Esophagus muscularis mucosa (tissue), 4 donors: ENCODE data around the gene WFDC1. TPM values are rescaled to one million over a fixed set of nuclear protein-coding genes. Genes with fewer than 3 reads are reported as not detected.
A peak's percentile ranks its signal among the peaks of the same experiment; 100 is the strongest.

Source experiments
- DNase-seq: peaks from one replicate; pipeline ENCODE4 v3.0.0-alpha.2; 2017; ENCODE audit errors: extremely low spot score
- H3K27ac ChIP-seq, 4 donors: fragments of 200-600 bp; sonication (generic); replicated peaks in 1 of 4; 1 replicate in 3 of 4; 2 replicates in 1 of 4; pipeline ENCODE4 v1.5.1; 2016 to 2019; ENCODE audit warnings: mild to moderate bottlenecking in 1 of 4
- H3K27me3 ChIP-seq, 4 donors: fragments of 200-600 bp; sonication (generic); one replicate each; pipeline versions ENCODE4 v1.5.1 to v1.6.0; 2016 to 2019
- H3K36me3 ChIP-seq, 4 donors: fragments of 200-600 bp; sonication (generic); one replicate each; pipeline ENCODE4 v1.5.1; 2016 to 2019
- H3K4me1 ChIP-seq, 4 donors: fragments of 200-600 bp; sonication (generic); one replicate each; pipeline ENCODE4 v1.5.1; 2016 to 2019
- H3K4me3 ChIP-seq, 4 donors: fragments of 200-600 bp; sonication (generic); 1 replicate in 2 of 4; 2 replicates in 2 of 4; pipeline ENCODE4 v1.5.1; 2016 to 2019; ENCODE audit warnings: mild to moderate bottlenecking in 4 of 4, moderate library complexity in 1 of 4
- H3K9me3 ChIP-seq, 4 donors: fragments of 200-600 bp; sonication (generic); 1 replicate in 3 of 4; 2 replicates in 1 of 4; pipeline ENCODE4 v1.5.1; 2016 to 2019
- CTCF ChIP-seq, 3 experiments: fragments of 200-600 bp in 2 of 3; fragments of 450-650 bp in 1 of 3; sonication (generic) in 2 of 3; IDR thresholded peaks; one replicate each; pipeline ENCODE4 v1.5.1; 2017 to 2019; ENCODE audit warnings: antibody characterized with exemption in 3 of 3, mild to moderate bottlenecking in 2 of 3, moderate library complexity in 1 of 3
- EP300 ChIP-seq: sonication (generic); formaldehyde crosslinking; IDR thresholded peaks from one replicate; pipeline ENCODE4 v1.6.1; 2017; ENCODE audit warnings: antibody characterized with exemption
- POLR2A ChIP-seq: fragments of 450-650 bp; IDR thresholded peaks from one replicate; pipeline ENCODE4 v1.6.1; 2017; ENCODE audit warnings: antibody characterized with exemption, moderate library complexity, mild to moderate bottlenecking, low read depth
- POLR2AphosphoS5 ChIP-seq, 2 donors: sonication (generic); formaldehyde crosslinking; IDR thresholded peaks; one replicate each; pipeline ENCODE4 v1.6.1; 2017; ENCODE audit warnings: antibody characterized with exemption in 2 of 2
- WGBS: methylation state at CpG from one replicate; pipeline ENCODE4 v1.1.5; 2018; 5-methylcytosine and 5-hydroxymethylcytosine counted together
- intact Hi-C: fragments of 100-400 bp; cut with DNase I; formaldehyde crosslinking; loops from one replicate; pipeline ENCODE4 v1.15.1; 2023
- total RNA-seq, 4 donors: library from RNA; depleted of rRNA; stranded (reverse); fragments of >200 nt; gene quantifications; one replicate each; pipeline versions ENCODE4 v1.1.0 to v1.2.1, GENCODE V29; 2016

The WFDC1 gene
- total RNA-seq, 4 donors from 2014 or later: 4.6 to 29.9 (median 15.6) TPM

- Histone ChIP-seq H3K9me3 (peaks cover 0 to 12% (median 3%) of the 10 kb centered on the region in 4 donors), H3K27ac (no peak overlapping the region), H3K36me3 (no peaks in the 10 kb centered on the region), H3K27me3 (peaks cover 0 to 18% (median 0%) of the 10 kb centered on the region in 4 donors), H3K4me1 (no peaks in the 10 kb centered on the region), H3K4me3 (no peak overlapping the region)
- intact Hi-C loops: no loop called here
- 69% methylated on average over 7 of the region's 7 CpGs for WGBS
- TF ChIP-seq POLR2AphosphoS5 (IDR thresholded peaks at IDR 0.05) (no peak), EP300 (no peak), CTCF (IDR thresholded peaks at IDR 0.05) (no peak), POLR2A (no peak)
- no peak for DNase-seq
These were observed 42.5 kb upstream of the WFDC1 start for GRCh38 chr16:84252184-84252583.

GRCh38 chr16:84253173-84253572 is 41.5 kb upstream of the WFDC1 start:
- TF ChIP-seq EP300 (no peak), POLR2A (no peak), POLR2AphosphoS5 (IDR thresholded peaks at IDR 0.05) (no peak), CTCF (IDR thresholded peaks at IDR 0.05) (no peak)
- no peaks in the 10 kb centered on the region for H3K4me1 ChIP-seq
- WGBS: 86% methylated on average over 4 of the region's 4 CpGs
- no peak overlapping the region for H3K27ac ChIP-seq
- H3K27me3 ChIP-seq: peaks cover 0 to 27% (median 0%) of the 10 kb centered on the region in 4 donors
- no peak overlapping the region for H3K4me3 ChIP-seq
- peaks cover 0 to 12% (median 3%) of the 10 kb centered on the region in 4 donors for H3K9me3 ChIP-seq
- no peaks in the 10 kb centered on the region for H3K36me3 ChIP-seq
- DNase-seq: peak; percentile 91
- intact Hi-C loops: no loop called here

GRCh38 chr16:84254062-84254461 is 40.6 kb upstream of the WFDC1 start:
- no peak for TF ChIP-seq POLR2A
- TF ChIP-seq CTCF (IDR thresholded peaks at IDR 0.05): no peak
- no peaks in the 10 kb centered on the region for H3K36me3 ChIP-seq
- no peaks in the 10 kb centered on the region for H3K4me1 ChIP-seq
- intact Hi-C loops: no loop called here
- H3K4me3 ChIP-seq: no peak overlapping the region
- no peak overlapping the region for H3K27ac ChIP-seq
- WGBS: 32% methylated on average over 4 of the region's 4 CpGs
- H3K27me3 ChIP-seq: peaks cover 0 to 32% (median 0%) of the 10 kb centered on the region in 4 donors
- no peak for DNase-seq
- peaks cover 0 to 12% (median 3%) of the 10 kb centered on the region in 4 donors for H3K9me3 ChIP-seq

GRCh38 chr16:84255050-84255810 is 39.4 kb upstream of the WFDC1 start:
- no peak for TF ChIP-seq CTCF (IDR thresholded peaks at IDR 0.05)
- TF ChIP-seq POLR2AphosphoS5 (IDR thresholded peaks at IDR 0.05): no peak
- no peak for TF ChIP-seq EP300
- no peak for TF ChIP-seq POLR2A
- no peaks in the 10 kb centered on the region for H3K36me3 ChIP-seq
- no peak overlapping the region for H3K4me3 ChIP-seq
- no peaks in the 10 kb centered on the region for H3K4me1 ChIP-seq
- no peak for DNase-seq
- 83% methylated on average over 2 of the region's 4 CpGs for WGBS
- peaks cover 0 to 12% (median 3%) of the 10 kb centered on the region in 4 donors for H3K9me3 ChIP-seq
- H3K27ac ChIP-seq: no peak overlapping the region
- intact Hi-C loops: no loop called here
- peaks cover 0 to 37% (median 0%) of the 10 kb centered on the region in 4 donors for H3K27me3 ChIP-seq

GRCh38 chr16:84258266-84258665 is 36.4 kb upstream of the WFDC1 start:
- intact Hi-C loops: no loop called here
- peaks cover 0 to 44% (median 0%) of the 10 kb centered on the region in 4 donors for H3K27me3 ChIP-seq
- 91% methylated on average over 11 of the region's 11 CpGs for WGBS
- no peaks in the 10 kb centered on the region for H3K4me1 ChIP-seq
- peaks cover 0 to 12% (median 3%) of the 10 kb centered on the region in 4 donors for H3K9me3 ChIP-seq
- no peak overlapping the region for H3K27ac ChIP-seq
- TF ChIP-seq EP300 (no peak), POLR2AphosphoS5 (IDR thresholded peaks at IDR 0.05) (no peak), POLR2A (no peak), CTCF (IDR thresholded peaks at IDR 0.05) (no peak)
- no peak overlapping the region for H3K4me3 ChIP-seq
- DNase-seq: no peak
- no peaks in the 10 kb centered on the region for H3K36me3 ChIP-seq
